WTC11 (cell line): Measurements from ENCODE around the gene ERMAP.
"Not testable (repeated sequence)": the region's sequence is repeated elsewhere in the genome, so short reads cannot be mapped to it uniquely, and the experiment has no call there.

Source experiments
- FOXP1 ChIP-seq: sonication (generic); formaldehyde crosslinking; IDR thresholded peaks from 2 replicates; pipeline ENCODE4 v1.8.0; 2022; ENCODE audit warnings: missing genetic modification reagents, mild to moderate bottlenecking, moderate library complexity, borderline replicate concordance
- KAT7 ChIP-seq: sonication (generic); formaldehyde crosslinking; IDR thresholded peaks from 2 replicates; pipeline ENCODE4 v1.8.1; 2023; ENCODE audit warnings: missing genetic modification reagents, mild to moderate bottlenecking, borderline replicate concordance
- PRRX2 ChIP-seq: fragments of 250-450 bp; sonication (Bioruptor Pico); IDR thresholded peaks from 2 replicates; pipeline ENCODE4 v1.8.0; 2021; ENCODE audit warnings: mild to moderate bottlenecking
- ZBTB21 ChIP-seq: sonication (generic); formaldehyde crosslinking; IDR thresholded peaks from 2 replicates; pipeline ENCODE4 v1.8.1; 2023; ENCODE audit warnings: mild to moderate bottlenecking, missing genetic modification reagents, borderline replicate concordance
- ZNF121 ChIP-seq: sonication (generic); formaldehyde crosslinking; IDR thresholded peaks from 2 replicates; pipeline ENCODE4 v1.8.0; 2023; ENCODE audit warnings: missing genetic modification reagents
- TF ChIP-seq, protein P1 (sequence below): fragments of 200-600 bp; IDR thresholded peaks from 2 replicates; pipeline ENCODE4 v1.8.0; 2022; ENCODE audit warnings: antibody characterized with exemption

GRCh38 chr1:42859366-42859765 is 42.4 kb downstream of the ERMAP start:
- TF ChIP-seq, protein P1, sequence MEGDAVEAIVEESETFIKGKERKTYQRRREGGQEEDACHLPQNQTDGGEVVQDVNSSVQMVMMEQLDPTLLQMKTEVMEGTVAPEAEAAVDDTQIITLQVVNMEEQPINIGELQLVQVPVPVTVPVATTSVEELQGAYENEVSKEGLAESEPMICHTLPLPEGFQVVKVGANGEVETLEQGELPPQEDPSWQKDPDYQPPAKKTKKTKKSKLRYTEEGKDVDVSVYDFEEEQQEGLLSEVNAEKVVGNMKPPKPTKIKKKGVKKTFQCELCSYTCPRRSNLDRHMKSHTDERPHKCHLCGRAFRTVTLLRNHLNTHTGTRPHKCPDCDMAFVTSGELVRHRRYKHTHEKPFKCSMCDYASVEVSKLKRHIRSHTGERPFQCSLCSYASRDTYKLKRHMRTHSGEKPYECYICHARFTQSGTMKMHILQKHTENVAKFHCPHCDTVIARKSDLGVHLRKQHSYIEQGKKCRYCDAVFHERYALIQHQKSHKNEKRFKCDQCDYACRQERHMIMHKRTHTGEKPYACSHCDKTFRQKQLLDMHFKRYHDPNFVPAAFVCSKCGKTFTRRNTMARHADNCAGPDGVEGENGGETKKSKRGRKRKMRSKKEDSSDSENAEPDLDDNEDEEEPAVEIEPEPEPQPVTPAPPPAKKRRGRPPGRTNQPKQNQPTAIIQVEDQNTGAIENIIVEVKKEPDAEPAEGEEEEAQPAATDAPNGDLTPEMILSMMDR: not testable (repeated sequence)
- TF ChIP-seq ZBTB21, ZNF121, FOXP1, PRRX2, KAT7 (CRISPR knock-in tag): not testable (repeated sequence)
